ENCODE data around the gene HAPLN2.
"Not testable (repeated sequence)": the region's sequence is repeated elsewhere in the genome, so short reads cannot be mapped to it uniquely, and the experiment has no call there.

Gene HAPLN2

DNA sequence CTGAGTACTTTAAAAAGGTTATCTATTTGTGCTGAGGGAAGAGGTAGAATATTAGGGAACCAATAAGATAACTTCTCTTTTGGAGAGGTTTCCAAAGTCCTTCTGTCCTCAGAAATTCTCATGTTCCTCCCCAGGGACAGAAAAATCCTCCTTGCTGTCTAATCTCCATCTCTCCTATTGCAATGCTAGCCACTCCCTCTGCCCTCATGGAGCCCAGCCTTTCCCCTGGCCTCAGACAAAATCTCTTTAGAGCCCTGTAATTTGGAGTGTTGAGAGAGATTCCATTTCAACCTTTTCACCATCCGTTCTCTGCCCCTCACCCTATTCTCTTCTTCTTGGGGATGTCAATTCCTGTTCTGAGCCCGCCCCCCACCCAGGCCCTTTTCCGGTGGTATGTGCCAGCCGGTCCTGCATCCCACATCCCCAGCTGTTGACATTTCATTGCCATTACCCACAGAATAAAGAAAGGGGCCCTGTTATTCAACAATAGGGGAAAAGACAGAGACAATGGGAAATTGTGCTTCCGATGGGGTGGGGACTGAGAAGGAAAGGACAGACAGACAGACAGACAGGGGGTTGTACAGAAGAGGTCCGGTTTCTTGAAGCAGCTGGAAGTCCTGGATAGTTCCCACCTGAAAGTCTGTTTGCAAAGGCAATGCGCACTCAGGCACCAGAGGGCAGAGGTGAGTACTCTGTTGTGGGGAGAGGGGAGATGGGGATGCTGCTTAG, at the start of gene HAPLN2:
TSS of gene HAPLN2 (plus strand) at position 563 of the 729 bp plus-strand sequence. CDS start 4,076 bp downstream, outside the sequence.
- DNase-seq = no peak

DNA sequence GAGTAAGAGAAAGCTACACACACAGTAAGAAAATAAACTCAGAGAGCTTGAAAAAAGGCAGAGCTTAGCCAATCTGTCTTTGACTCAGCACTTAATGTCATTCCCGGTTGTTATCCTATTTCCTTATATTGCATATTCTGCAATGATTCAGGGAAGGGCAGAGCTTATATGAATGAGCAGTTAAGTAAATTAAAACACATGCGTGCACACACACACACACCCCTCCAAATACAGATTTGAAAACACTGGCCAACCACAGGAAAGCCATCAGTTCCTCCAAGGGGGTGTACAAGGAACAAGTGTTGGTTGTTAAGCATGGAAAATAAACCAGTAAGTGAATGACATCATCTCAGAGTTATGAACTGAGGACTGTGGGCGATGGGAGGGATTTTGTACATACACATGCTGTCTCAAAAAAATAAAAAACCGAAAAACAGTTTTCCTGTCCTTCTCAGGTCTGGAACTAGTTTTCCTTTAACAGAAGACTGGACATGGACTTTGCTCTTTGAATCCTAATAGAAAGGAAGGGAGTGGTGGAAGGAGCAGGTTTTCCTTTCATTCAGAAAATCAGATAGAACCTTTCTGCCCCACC, 47.9 kb upstream of the HAPLN2 start:
- DNase-seq = peak; percentile 86

DNA sequence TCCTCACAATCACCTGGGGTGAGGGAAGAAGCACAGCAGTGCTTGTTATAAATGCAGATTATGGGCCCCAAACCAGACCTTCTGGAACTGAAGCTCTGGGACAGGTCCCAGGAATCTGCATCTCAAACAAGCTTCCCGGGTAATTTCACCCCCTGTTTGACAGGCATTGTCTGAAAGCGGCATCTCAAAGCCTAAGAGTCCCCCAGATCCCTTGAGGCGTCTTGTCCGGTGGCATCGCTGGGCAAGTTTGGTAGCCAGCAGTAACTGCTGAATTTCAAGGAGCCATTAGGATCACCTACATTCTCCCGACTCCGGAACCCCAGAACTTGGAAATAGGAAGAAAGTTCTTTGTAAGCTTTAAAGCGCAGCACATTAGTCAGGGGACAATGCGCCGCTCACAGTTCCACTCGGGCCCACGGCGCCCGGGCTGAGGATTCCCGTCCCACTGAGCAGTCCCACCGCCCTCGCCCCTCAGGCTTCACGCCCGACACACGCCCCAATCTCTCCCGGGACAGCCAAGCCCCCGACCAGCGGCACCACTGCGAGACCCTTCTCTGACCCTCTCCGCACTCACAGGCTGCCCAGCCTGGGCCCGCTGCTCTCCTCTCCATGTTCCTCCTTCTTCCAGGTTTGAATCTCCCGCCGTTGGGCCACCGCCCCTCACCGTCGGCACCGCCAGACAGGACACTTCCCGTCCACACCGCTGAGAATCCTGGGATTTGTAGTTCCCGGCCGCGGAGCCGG, 47.1 kb upstream of the HAPLN2 start, which contains the start of gene IQGAP3:
TSS of gene IQGAP3 (minus strand) at position 647 of the 744 bp plus-strand sequence. CDS start at position 611, 36 bp downstream.
- peak; percentile 77 for DNase-seq

DNA sequence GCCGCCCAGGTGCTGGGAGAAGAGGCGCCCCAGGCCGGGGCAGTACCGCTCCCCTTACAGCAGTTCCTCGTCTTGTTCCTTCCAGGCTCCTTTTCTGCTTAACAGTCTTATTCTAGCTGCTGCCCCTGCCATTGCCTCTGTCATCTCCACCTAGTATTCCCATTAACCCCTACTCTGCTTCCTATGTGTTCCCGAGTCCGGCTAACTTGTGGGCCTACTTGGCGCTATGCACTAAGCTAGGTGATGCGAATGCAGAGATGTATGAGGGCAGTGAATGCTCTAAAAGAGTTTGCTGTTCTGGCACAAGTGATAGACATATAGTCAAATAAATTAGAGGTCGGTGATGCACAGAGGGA, 46.6 kb upstream of the HAPLN2 start:
- no peak for DNase-seq

DNA sequence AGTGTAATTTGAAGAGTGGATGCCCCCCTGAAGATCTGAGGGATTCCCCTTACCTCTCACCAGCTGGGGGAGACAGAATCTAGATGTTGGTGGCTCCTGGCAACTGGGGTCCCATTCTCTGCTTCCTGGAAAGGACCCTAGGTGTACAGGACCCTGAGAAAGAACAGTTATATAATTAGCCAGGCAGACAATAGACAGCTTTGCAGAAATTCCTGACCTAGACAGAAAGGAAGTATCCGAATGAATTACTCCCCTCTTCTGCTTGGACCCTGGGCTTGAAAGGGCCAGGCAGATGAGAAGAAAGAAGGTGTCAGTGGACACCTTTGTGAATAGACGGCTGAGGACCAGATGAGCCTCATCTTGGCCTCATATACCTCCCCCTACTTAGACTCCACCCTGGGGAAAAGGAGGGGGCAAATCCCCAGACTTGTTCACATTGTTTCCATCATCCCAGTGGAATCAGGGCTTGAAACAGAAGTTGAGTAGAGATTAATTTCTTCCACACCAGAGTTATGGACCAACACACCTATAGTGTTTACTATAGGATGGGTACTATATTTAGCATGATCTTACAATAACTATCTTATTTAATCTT, 45.1 kb upstream of the HAPLN2 start:
- DNase-seq = no peak

DNA sequence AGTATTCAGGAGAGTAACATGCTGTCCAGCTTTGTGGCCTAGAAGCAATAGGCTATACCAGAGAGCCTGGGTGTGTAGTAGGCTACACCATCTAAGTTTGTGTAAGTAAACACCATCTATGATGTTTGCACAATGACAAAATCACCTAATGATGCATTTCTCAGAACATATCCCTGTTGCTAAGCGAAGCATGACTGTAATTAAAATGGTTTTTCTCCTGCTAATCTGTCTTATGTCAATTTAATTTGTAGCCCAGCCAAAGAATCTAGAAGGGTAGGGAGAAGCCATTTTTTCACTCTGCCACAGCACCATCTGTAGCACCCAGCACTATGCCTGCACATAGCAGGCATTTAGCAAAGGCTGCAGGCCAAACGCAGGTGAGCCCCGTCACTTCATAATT, 41.7 kb upstream of the HAPLN2 start:
- DNase-seq = no peak

DNA sequence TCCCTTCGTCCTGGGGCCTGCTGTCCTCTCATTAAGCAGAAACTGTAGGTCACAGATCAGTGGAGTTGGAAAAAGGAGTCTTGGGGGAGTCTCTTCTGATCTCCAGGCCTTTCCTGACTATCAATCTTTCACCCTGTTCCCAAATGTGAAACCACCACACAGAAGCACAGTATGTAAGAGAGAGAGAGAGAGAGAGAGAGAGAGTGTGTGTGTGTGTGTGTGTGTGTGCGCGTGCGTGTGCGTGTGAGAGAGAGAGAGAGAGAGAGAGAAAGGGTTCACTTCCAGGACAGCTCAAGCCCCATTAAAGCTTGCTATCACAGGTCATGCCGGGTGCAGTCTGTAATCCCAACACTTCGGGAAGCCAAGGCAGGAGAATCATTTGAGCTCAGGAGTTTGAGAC, 41.2 kb upstream of the HAPLN2 start:
- no peak for DNase-seq

DNA sequence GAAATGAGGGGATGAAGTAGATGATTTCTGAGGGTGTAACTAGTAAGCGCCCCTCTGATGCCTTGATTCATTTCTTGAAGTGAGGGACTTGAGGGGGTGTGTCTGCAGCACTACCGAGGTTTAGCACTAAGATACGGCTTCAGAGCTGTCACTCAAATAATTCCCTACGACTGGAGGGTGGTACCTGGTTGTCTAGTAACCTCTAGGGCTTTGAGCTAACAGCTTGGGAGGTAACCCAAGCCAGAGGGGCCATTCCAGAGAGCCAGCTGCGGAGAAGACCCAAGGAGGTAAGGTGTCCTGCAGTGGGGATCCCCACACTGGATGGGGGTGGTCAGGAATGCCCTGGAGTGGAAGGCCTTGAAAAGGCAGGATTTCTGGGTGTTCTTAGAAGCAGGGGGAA, 39.7 kb upstream of the HAPLN2 start, which contains the start of gene TTC24:
TSS of gene TTC24 (plus strand) at position 252 of the 400 bp plus-strand sequence. CDS start 1,642 bp downstream, outside the sequence.
- DNase-seq = no peak

DNA sequence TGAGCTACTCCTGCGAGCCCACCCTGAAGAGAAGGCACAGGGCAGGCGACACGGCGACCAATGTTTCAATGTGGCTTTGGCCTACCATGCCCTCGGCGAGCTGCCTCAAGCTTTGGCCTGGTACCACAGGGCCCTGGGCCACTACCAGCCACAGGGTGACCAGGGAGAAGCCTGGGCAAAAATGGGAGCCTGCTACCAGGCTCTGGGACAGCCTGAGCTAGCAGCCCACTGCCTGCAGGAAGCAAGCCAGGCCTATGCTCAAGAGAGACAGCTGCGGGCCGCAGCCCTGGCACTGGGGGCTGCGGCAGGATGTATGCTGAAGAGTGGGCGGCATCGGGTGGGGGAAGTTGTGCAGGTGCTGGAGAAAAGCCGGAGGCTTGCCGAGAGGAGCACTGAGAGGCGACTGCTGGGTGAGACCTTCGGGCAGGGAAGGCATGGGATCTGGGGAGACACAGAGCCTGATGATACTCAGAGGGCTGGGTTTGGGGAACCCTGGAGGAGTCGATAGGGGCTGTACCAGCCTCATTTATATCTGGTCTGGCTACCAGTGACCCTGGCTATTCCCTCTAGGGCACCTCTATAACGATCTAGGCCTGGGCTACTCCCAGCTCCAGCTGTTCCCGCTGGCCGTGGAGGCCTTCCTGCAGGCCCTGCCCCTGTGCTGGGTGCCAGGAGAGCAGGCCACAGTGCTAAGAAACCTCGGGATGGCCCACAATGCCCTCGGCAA, 37.4 kb upstream of the HAPLN2 start:
- no peak for DNase-seq

DNA sequence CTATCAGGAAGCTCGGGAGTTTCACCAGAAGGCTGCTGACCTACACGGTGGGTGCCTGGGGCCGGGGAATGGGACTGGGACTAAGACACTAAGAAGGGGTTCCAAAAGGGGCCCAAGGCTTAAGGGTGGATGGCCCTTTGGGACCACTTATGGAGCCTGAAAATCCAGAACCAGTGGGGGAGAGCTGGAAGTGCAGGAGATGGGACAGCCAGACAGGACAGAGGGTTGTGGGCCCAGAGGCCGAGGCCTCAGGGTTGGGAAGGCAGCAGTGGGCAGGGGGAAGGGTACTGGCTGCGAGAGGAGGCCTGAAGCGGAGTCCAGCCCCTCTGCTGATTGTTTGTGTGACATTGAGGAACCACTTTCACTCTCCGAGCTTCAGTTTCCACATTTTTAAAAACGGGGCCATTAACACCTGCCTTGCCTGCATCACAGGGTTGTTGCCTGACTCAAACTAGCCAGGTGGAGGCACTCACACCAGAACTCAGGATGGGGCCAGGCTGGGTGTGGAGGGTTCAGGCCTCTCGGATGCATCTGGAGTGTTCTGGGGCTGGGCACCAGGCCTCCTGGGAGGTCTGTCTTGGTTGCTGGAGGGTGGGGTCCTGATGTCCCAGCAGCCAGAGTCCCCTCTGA, 36.7 kb upstream of the HAPLN2 start:
- no peak for DNase-seq

DNA sequence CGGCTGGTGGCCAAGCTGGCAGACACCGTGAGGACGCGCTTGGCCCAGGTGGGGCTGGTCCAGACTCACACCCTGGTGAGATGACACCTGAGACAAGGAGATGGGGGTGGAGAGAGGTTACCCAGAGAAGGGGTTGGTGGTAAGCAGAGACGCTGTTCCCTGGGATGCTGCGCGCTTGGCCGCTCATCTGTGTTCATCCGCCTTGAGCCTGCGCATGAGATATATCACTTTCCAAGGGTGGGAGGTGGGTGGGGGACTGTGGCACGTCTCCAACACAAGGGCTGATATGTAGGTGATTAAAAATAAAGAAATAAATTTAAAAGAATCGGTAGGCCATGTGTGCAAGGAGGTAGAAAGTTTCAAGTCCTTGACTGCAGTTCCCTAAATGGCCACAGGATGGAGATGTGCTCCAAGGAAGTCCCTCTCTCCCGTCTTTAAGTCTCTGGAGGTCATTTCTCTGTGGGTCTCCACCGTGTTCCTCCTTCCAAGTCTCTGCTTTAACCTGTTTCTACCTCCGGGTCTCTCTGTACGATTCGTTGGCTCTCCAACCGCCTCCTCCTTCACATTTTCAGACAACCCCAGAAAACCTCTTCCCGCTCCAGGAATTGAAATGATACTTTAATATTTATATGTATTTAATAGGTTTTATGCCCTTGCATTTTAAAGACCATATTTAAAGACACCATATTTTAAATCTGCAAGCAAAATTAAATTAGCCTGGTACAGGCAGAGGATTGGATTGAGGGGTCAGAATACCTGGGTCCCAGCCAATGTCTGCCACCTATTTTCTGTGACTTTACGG, 35.2 kb upstream of the HAPLN2 start:
- peak; percentile 65 for DNase-seq

DNA sequence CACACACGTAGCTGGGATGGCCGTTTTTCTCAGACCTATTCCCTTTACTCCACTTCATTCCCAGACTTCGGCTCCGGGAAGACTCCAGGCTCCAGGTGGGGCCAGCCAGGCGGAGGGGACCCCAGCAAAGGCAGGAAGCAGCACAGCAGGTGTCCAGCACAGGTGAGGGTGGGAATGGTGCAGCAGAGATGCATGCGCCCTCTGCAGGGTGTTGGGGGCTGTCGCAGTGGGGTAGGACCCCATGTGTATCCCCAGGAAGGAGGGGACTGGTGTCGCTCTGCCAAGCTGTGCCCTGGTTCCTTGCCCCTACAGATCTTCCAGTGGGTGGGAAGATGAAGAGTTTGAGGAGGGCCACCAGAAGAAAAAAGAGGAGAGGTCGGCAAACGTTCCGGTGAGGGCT, 34.4 kb upstream of the HAPLN2 start:
- no peak for DNase-seq

DNA sequence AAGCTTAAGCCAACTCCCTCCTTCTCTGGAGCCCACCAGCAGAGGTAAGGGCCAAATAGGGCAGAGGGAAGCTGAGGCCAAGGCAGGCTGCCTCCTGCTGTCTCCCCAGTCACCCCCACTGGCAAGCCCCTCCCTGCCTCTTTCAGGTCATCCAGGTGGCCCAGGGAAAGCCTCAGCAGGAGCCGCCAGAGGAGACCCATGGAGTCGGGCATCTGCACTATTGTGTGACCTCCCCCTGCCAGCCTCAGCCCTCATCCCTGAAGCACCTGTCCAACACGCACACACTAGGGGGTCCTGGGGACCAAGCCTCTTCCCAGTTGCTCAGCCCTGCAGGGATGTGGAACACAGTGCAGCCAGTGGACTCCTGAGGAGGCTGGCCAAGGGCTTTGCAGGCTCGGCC, 32.9 kb upstream of the HAPLN2 start:
- DNase-seq = no peak

DNA sequence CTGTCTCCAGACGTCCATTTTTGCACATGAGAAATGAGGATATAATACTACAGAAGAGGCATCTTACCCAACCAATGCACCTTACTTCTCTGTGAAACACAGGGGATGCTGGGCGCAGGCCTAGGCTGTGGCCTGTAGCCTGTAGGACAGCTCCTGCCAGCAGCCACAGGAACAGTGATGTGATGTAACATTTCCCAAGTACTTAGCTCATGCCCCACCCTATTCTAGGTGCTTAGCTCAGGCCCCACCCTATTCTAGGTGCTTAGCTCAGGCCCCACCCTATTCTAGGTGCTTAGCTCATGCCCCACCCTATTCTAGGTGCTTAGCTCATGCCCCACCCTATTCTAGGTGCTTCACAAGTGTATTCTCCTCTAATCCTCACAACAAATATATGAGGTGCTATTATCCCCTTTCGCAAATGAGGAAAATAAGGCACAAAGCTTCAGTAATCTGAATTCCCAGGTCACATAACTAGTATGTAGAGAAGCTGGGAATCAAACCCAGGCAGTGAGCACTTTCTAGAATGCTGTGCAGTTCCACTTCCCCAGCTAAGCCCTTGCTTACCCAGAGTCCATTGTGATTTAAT, 32.2 kb upstream of the HAPLN2 start:
- no peak for DNase-seq

DNA sequence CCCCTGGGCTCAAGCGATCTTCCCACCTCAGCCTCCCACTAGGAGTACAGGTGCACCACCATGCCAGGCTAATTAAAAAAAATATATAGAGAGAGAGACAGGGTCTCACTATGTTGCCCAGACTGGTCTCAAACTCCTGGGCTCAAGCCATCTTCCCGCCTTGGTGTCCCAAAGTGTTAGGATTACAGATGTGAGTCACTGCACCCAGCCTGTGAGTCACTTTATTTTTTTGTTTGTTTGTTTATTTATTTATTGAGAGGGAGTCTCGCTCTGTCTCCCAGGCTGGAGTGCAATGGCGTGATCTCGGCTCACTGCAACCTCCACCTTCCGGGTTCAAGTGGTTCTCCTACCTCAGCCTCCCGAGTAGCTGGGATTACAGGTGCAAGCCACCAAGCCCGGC, 31.3 kb upstream of the HAPLN2 start:
- not testable (repeated sequence) for DNase-seq

DNA sequence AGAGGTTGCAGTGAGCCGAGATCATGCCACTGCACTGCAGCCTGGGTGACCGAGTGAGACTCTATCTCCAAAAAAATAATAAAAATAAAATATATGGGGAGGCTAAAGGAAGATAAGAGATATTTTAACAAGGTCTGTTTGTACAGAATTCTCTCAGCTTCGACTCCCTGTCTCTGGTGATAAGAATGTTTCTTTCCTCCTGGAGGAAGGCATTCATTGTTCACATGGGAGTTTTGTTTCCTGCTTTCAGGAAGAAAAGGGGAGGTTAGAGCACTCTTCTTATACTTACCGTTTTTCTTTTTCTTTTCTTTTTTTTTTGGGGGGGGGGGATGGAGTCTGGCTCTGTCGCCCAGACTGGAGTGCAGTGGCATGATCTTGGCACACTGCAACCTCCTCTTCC, 29.7 kb upstream of the HAPLN2 start:
- DNase-seq = no peak

DNA sequence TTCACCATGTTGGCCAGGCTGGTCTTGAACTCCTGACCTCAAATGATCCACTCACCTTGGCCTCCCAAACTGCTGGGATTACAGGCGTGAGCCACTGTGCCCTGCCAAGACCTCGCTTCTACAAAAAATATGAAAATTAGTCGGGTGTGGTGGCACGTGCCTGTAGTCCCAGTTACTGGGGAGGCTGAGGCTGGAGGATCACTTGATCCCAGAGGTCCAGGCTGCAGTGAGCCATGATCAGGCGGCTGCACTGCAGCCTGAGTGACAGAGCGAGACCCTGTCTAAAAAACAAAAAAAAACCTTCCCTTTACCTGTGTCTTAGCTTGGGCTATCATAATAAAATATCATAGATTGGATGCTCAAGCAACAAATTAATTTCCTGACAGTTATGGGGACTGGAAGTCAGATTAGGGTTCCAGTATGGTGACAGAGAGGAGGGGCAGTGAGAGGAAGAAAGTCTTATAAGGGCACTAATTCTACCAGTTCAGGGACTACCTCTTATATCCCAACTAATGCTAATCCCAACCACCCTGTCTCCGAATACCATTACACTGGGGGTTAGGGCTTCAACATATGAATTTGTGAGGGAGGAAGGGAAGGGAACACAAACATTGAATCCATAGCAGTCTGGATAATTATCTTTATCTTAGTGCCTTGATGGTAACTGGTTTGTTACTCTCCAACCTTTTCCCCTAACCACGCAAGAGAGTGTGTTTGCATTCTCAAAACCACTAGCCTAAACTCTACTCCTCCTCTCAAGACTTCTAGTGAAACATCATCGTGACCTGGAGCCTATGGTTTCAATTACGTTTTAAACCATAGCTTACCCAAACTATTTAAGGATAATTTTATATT, 28.7 kb upstream of the HAPLN2 start:
- no peak for DNase-seq

DNA sequence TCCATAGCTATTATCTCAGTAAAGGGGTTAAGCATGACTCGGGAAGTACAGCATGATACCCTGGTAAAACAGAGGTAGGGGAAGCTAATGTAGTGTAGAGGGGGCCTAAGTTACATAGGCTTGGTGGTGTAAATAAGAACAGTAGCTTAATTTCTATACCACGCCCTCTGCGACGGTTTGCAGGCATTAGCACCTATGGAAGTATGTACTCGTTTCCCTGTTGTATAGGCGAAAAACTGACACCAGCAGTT, 28.1 kb upstream of the HAPLN2 start:
- no peak for DNase-seq

DNA sequence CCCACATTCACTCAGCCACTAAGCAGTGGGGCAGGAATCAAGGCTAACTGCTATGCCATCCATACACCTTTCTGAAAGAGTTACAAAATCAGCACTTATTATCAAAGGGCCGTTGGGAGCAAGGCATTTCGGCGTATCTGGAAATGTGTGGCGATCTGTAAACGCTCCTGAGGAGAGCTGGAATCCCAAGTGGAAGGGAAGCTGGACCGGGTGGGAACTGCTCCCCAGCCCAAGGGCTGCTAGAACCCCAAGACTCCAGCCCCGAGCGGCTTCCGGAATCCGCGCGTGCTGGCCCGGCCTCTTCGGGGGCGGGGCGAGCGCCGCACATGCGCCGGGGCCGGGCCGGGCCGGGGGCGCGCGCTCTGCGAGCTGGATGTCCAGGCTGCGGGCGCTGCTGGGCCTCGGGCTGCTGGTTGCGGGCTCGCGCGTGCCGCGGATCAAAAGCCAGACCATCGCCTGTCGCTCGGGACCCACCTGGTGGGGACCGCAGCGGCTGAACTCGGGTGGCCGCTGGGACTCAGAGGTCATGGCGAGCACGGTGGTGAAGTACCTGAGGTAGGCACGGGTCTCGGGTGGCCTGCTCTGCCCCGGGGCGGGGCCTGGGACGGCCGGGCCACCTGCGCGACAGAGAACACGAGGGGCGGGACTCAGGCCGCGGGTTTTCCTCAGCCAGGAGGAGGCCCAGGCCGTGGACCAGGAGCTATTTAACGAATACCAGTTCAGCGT, 27.6 kb upstream of the HAPLN2 start, which contains the start of gene NAXE:
TSS of gene NAXE (plus strand) at position 345 of the 726 bp plus-strand sequence. CDS start at position 374, 29 bp downstream.
- peak; percentile 70 for DNase-seq
